A549 (cell line): Measurements from ENCODE around the gene DDX60.

Experiments used
- CTCF ChIP-seq: fragments of >200 bp; sonication (Bioruptor Twin); formaldehyde crosslinking; IDR thresholded peaks from 3 replicates; pipeline ENCODE4 v1.5.1; 2016
- MAFK ChIP-seq: fragments of 450-650 bp; IDR thresholded peaks from 2 replicates; pipeline ENCODE4 v1.6.1; 2014; ENCODE audit not compliant: partially characterized antibody
- TF ChIP-seq, protein P1 (sequence below): IDR thresholded peaks from 2 replicates; pipeline ENCODE4 v1.6.1; 2012

GRCh38 chr4:168264903-168265302 is 53.6 kb downstream of the DDX60 start:
- TF ChIP-seq, protein P1, sequence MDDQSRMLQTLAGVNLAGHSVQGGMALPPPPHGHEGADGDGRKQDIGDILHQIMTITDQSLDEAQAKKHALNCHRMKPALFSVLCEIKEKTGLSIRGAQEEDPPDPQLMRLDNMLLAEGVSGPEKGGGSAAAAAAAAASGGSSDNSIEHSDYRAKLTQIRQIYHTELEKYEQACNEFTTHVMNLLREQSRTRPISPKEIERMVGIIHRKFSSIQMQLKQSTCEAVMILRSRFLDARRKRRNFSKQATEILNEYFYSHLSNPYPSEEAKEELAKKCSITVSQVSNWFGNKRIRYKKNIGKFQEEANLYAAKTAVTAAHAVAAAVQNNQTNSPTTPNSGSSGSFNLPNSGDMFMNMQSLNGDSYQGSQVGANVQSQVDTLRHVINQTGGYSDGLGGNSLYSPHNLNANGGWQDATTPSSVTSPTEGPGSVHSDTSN, result no peak
- no peak for TF ChIP-seq CTCF
- TF ChIP-seq MAFK, result no peak
